ENCODE results near the gene ALKAL2. TPM values are rescaled to one million over a fixed set of nuclear protein-coding genes. Genes with fewer than 3 reads are reported as not detected.
A peak's percentile ranks its signal among the peaks of the same experiment; 100 is the strongest.

ALKAL2 gene
- total RNA-seq, 1 experiment from 2014 or later, result not detected

DNA sequence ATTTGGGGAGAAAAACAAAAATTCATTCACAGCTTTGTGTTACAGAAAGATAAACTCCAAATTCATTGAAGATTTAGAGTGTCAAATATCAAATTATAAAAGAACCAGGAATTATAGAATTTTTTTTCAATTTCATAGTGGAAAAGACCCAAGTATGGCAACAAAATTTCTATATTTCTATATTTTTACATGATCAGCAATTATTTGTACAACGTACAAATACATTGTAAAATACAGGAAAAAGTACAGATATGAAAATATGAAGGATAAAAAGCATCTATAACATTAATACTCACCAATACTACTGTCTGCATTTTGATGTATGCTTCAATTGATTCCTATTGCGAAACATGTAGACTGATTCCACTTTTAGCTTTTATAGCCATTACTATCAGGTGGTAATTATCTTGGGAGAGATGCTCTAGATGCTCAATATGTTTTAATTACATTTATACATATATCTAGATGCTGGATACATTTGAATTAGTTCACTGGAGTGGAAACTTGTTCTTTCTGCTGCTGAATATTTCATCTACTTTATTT is 28.0 kb downstream of the ALKAL2 start:
- in situ Hi-C loops (cut with HindIII; ENCODE audit: low pct_unique_long_range_greater_than_20kb, low sequenced_read_pairs), result no loop called here

GRCh38 chr2:258933-259332 is 29.0 kb downstream of the ALKAL2 start:
- DNase-seq (ENCODE audit: low read depth, low spot score), result no peak
- in situ Hi-C loops (cut with HindIII; ENCODE audit: low pct_unique_long_range_greater_than_20kb, low sequenced_read_pairs), result no loop called here

More for the DNA sequence above, 28.0 kb downstream of the ALKAL2 start:
- no peak for DNase-seq (ENCODE audit: low read depth, low spot score)

DNA sequence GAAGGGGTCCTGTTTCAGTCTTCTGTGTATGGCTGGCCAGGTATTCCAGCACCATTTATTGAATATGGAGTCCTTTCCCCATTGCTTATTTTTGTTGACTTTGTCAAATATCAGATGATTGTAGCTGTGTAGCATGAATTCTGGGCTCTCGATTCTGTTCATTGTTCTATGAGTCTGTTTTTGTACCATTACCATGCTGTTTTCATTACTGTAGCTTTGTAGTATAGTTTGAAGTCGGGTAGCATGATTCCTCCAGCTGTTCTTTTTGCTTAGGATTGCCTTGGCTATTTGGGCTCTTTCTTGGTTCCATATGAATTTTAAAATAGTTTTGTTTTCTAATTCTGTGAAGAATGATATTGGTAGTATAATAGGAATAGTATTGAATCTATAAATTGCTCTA is 30.0 kb downstream of the ALKAL2 start:
- DNase-seq (ENCODE audit: low read depth, low spot score), result no peak
- in situ Hi-C loops (cut with HindIII; ENCODE audit: low pct_unique_long_range_greater_than_20kb, low sequenced_read_pairs), result no loop called here

DNA sequence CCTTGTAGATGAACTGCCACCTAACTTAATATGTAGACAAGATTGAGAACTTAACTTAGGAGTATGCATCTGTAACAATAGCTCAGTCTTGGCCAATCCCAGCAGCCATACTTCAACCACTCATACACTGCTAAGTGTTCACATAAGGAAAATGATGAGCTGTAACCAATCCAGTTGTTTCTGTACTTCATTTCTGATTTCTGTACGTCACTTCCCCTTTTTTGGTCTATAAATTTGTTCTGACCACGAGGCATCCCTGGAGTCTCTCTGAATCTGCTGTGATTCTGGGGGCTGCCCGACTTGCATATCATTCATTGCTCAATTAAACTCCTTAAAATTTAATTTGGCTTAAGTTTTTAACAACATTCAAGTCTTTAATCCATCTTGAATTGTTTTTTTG is 30.5 kb downstream of the ALKAL2 start:
- DNase-seq (ENCODE audit: low read depth, low spot score), result no peak
- in situ Hi-C loops (cut with HindIII; ENCODE audit: low pct_unique_long_range_greater_than_20kb, low sequenced_read_pairs), result no loop called here

- in situ Hi-C loops (cut with HindIII; ENCODE audit: low pct_unique_long_range_greater_than_20kb, low sequenced_read_pairs), result no loop called here
- DNase-seq (ENCODE audit: low read depth, low spot score), result no peak
These were observed 31.8 kb downstream of the ALKAL2 start for GRCh38 chr2:256094-256493.

DNA sequence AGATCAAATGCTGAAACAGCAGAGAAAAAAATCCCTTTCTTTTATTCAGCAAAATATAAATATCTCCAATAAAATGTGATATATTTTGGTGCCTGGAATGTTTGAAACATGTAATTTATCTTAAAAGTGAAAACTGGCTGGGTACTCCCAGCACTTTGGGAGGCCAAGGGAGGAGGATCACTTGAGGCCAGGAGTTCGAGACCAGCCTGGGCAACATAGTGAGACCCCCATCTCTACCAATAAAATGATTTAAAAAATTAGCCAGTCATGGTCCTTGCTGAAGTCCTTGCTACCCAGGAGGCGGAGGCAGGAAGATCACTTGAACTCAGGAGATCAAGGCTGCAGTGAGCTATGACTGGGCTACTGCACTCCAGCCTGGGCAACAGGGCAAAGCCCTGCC is 32.7 kb downstream of the ALKAL2 start:
- DNase-seq (ENCODE audit: low read depth, low spot score), result no peak
- in situ Hi-C loops (cut with HindIII; ENCODE audit: low pct_unique_long_range_greater_than_20kb, low sequenced_read_pairs), result no loop called here

GRCh38 chr2:254241-254640 is 33.6 kb downstream of the ALKAL2 start:
- peak; percentile 99 for DNase-seq (ENCODE audit: low read depth, low spot score)
- in situ Hi-C loops (cut with HindIII; ENCODE audit: low pct_unique_long_range_greater_than_20kb, low sequenced_read_pairs), result no loop called here

GRCh38 chr2:253202-253638 is 34.7 kb downstream of the ALKAL2 start:
- no peak for DNase-seq (ENCODE audit: low read depth, low spot score)
- in situ Hi-C loops (cut with HindIII; ENCODE audit: low pct_unique_long_range_greater_than_20kb, low sequenced_read_pairs), result no loop called here

DNA sequence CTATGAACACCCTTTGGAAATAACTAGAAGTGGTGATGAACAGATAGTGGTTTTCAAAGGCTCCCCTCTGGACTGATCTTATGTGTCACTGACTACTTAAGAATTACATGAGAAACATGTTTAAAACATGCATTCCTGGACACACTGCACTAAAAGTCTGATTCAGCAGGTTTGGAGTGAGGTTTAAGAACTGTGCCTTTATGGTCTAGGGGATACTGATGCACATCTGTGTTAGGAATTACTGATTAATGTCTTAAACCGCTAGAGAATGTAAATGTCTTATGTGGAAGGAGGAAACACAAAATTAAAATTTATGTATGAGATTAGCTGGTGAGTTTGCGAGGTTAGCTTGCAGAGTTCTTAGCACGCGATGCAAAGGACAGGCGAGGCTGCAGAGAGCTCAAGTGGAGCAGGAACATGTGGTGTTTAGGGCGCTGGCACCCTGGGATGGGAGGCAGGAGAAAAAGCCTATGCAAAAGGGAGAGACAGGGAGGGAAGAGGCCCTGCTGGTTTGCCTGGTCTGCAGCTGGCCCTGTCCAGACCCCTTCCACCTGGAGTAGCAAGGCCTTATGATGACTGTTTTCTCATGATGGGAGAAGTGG is 35.8 kb downstream of the ALKAL2 start:
- in situ Hi-C loops (cut with HindIII; ENCODE audit: low pct_unique_long_range_greater_than_20kb, low sequenced_read_pairs), result no loop called here
- no peak for DNase-seq (ENCODE audit: low read depth, low spot score)

GRCh38 chr2:249538-250042 is 38.3 kb downstream of the ALKAL2 start:
- no peak for DNase-seq (ENCODE audit: low read depth, low spot score)
- in situ Hi-C loops (cut with HindIII; ENCODE audit: low pct_unique_long_range_greater_than_20kb, low sequenced_read_pairs), result no loop called here

DNA sequence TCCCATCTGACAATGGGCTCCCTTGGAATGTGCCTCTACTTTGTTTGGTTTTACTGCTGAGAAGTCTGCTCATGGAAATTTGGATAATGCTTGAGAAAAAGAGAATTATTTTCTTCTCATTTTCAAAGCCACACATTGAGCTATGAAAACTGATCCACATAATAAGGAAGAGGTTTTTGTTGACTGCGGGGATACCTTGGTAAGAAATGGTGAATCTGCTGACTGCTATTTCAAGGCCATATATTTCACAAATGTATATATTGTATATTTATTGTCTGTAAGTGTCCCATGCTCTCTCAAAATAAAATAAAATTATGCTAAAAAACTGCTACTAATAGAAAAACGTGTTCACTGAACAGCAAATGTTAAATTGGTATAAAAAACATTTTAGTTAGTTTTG is 39.2 kb downstream of the ALKAL2 start:
- in situ Hi-C loops (cut with HindIII; ENCODE audit: low pct_unique_long_range_greater_than_20kb, low sequenced_read_pairs), result no loop called here
- no peak for DNase-seq (ENCODE audit: low read depth, low spot score)

DNA sequence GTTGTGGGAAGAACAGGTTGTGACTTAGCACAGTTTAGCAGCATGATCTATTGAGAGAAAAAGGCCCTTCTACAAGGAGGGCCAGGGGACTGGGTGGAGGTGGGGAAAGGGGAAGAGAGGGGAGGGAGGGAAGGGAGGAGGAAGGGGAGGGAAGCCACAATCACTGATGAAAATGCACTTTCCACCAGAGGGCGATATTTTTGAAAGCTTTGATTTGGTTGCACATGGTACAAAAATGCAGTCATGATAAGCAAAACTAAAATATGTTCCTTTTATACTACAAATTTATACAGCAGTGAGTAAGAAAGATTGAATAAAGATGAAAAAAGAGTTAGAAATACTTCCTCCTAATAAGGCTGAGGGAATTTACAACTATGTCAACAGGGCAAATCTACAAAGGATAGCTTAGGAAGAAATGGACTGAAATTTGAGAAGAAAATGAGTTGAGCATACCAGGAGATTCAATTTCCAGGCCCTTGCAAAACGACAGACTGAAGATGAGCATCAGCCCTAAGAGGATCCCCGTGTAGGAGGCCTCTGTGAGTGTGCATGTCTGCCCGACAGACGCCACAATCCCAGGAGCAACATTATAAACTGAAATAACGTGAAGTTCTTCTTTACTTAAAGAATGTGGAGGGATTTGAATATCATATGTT is 41.3 kb downstream of the ALKAL2 start:
- peak; percentile 81 for DNase-seq (ENCODE audit: low read depth, low spot score)
- in situ Hi-C loops (cut with HindIII; ENCODE audit: low pct_unique_long_range_greater_than_20kb, low sequenced_read_pairs), result no loop called here

- DNase-seq (ENCODE audit: low read depth, low spot score), result no peak
- in situ Hi-C loops (cut with HindIII; ENCODE audit: low pct_unique_long_range_greater_than_20kb, low sequenced_read_pairs), result no loop called here
These were observed 43.3 kb downstream of the ALKAL2 start for GRCh38 chr2:244547-244946.

DNA sequence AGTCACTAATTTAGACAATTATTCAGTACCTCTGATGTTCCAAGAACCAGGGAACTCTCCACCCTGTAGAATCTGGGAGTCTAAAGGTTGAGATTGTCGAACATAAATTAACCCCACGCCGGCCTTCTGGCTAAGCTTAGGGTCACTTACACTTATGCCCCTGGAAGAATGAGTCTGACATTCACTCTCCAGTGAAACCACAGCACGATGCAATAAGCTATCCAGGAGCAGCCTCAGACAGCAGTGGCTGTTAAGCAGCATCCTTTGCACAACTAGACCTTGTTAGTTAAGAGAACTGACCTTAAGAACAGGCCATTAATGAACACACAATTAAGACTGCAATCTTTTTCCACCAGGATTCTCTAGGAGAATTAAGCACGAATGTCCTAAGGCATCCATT is 49.0 kb downstream of the ALKAL2 start:
- in situ Hi-C loops (cut with HindIII; ENCODE audit: low pct_unique_long_range_greater_than_20kb, low sequenced_read_pairs), result no loop called here
- DNase-seq (ENCODE audit: low read depth, low spot score), result no peak

GRCh38 chr2:238431-238830 is 49.5 kb downstream of the ALKAL2 start:
- no peak for DNase-seq (ENCODE audit: low read depth, low spot score)
- in situ Hi-C loops (cut with HindIII; ENCODE audit: low pct_unique_long_range_greater_than_20kb, low sequenced_read_pairs), result no loop called here

- DNase-seq (ENCODE audit: low read depth, low spot score), result no peak
- in situ Hi-C loops (cut with HindIII; ENCODE audit: low pct_unique_long_range_greater_than_20kb, low sequenced_read_pairs), result no loop called here
These were observed 50.0 kb downstream of the ALKAL2 start for GRCh38 chr2:237878-238277.

- no peak for DNase-seq (ENCODE audit: low read depth, low spot score)
- in situ Hi-C loops (cut with HindIII; ENCODE audit: low pct_unique_long_range_greater_than_20kb, low sequenced_read_pairs), result no loop called here
These were observed 50.8 kb downstream of the ALKAL2 start for GRCh38 chr2:236993-237539.

- in situ Hi-C loops (cut with HindIII; ENCODE audit: low pct_unique_long_range_greater_than_20kb, low sequenced_read_pairs), result no loop called here
- DNase-seq (ENCODE audit: low read depth, low spot score), result no peak
These were observed 53.5 kb downstream of the ALKAL2 start for GRCh38 chr2:234421-234820.

GRCh38 chr2:233030-233429 is 54.9 kb downstream of the ALKAL2 start:
- in situ Hi-C loops (cut with HindIII; ENCODE audit: low pct_unique_long_range_greater_than_20kb, low sequenced_read_pairs), result no loop called here

More at GRCh38 chr2:233030-233429, 54.9 kb downstream of the ALKAL2 start:
- DNase-seq (ENCODE audit: low read depth, low spot score), result no peak

All from SK-MEL-5 (cell line).